K562 (cell line): Measurements from ENCODE around the gene ZNF687. TPM values are rescaled to one million over a fixed set of nuclear protein-coding genes. Genes with fewer than 3 reads are reported as not detected.
A peak's percentile ranks its signal among the peaks of the same experiment; 100 is the strongest.

Experiments
- HMG20B ChIP-seq: fragments of 250-450 bp; sonication (Bioruptor Pico); IDR thresholded peaks from 2 replicates; pipeline ENCODE4 v1.5.0; 2021; ENCODE audit warnings: mild to moderate bottlenecking
- KLF13 ChIP-seq: fragments of 450-650 bp; IDR thresholded peaks from 2 replicates; pipeline ENCODE4 v1.6.1; 2016; ENCODE audit warnings: missing genetic modification characterization, low read depth, mild to moderate bottlenecking, missing compliant biosample characterization, moderate library complexity, borderline replicate concordance
- LCOR ChIP-seq: sonication (generic); formaldehyde crosslinking; IDR thresholded peaks from 2 replicates; pipeline ENCODE4 v1.8.0; 2022; ENCODE audit warnings: mild to moderate bottlenecking, missing genetic modification reagents
- MXI1 ChIP-seq: IDR thresholded peaks from 2 replicates; pipeline ENCODE4 v1.6.1; 2011; ENCODE audit warnings: low read depth, mild to moderate bottlenecking, improper control_type of control experiment, low read length
- MYC ChIP-seq, 2 experiments: fragments of 250-450 bp in 1 of 2; sonication (Bioruptor Pico) in 1 of 2; IDR thresholded peaks; 2 replicates each; pipeline versions ENCODE4 v1.5.1 to v1.6.1; 2012 to 2021; ENCODE audit warnings: low read depth in 2 of 2, borderline replicate concordance in 1 of 2, improper control_type of control experiment in 1 of 2, low read length in 1 of 2, mild to moderate bottlenecking in 1 of 2, moderate library complexity in 1 of 2
- POLR3A ChIP-seq: IDR thresholded peaks from 2 replicates; pipeline ENCODE4 v1.6.1; 2011; ENCODE audit warnings: borderline replicate concordance, mild to moderate bottlenecking, moderate library complexity; ENCODE audit not compliant: insufficient read length, insufficient read depth; ENCODE audit errors: extremely low read depth
- XRCC5 ChIP-seq: fragments of 200-400 bp; formaldehyde crosslinking; IDR thresholded peaks from 2 replicates; pipeline ENCODE4 v1.6.1; 2017; ENCODE audit warnings: low read depth, mild to moderate bottlenecking, low read length
- ZFP1 ChIP-seq: fragments of 450-650 bp; formaldehyde crosslinking; IDR thresholded peaks from 2 replicates; pipeline ENCODE4 v1.4.0; 2020; ENCODE audit warnings: mild to moderate bottlenecking, mixed read lengths
- ZNF445 ChIP-seq: fragments of 250-450 bp; sonication (Bioruptor Pico); IDR thresholded peaks from 2 replicates; pipeline ENCODE4 v1.4.0; 2020; ENCODE audit warnings: low read depth, mild to moderate bottlenecking, moderate library complexity
- ZNF695 ChIP-seq: fragments of 450-650 bp; formaldehyde crosslinking; IDR thresholded peaks from 2 replicates; pipeline ENCODE4 v1.4.0; 2020; ENCODE audit warnings: mild to moderate bottlenecking, moderate library complexity
- polyA plus RNA-seq, 8 experiments: library from polyadenylated mRNA; depleted of rRNA in 4 of 8; stranded (reverse) in 5 of 8; unstranded in 3 of 8; fragments of >200 nt; fragmentation: Nextera tagmentation in 2 of 8; fragmentation: Illumina TruSeq in 1 of 8; extraction: Ambion mirVana in 2 of 8; extraction: Trizol in 1 of 8; gene quantifications; 2 replicates each; pipeline versions ENCODE4 v1.2.1 to v1.2.3, GENCODE V29; 2011 to 2014; ENCODE audit warnings: inconsistent platforms in 1 of 8, missing spikeins in 1 of 8
- total RNA-seq, 7 experiments: library from RNA; depleted of rRNA in 6 of 7; stranded (reverse); fragments of >200 nt in 6 of 7; fragmentation: Illumina TruSeq in 2 of 7; extraction: Trizol in 2 of 7; gene quantifications; 2 replicates each; pipeline versions ENCODE4 v1.2.1 to v1.2.3, GENCODE V29; 2011 to 2021; ENCODE audit warnings: low replicate concordance in 1 of 7
- TF ChIP-seq, protein P1 (sequence below), 2 experiments: fragments of 450-650 bp in 1 of 2; sonication (generic) in 1 of 2; formaldehyde crosslinking; conservative IDR thresholded peaks; 2 replicates each; pipeline versions ENCODE4 v1.4.0 to v1.8.1; 2020 to 2022; ENCODE audit warnings: mild to moderate bottlenecking in 1 of 2, missing genetic modification reagents in 1 of 2
- TF ChIP-seq, protein P2 (sequence below): conservative IDR thresholded peaks from 2 replicates; pipeline ENCODE4 v1.6.1; 2011; ENCODE audit warnings: low read depth, mild to moderate bottlenecking, low read length; ENCODE audit not compliant: control insufficient read depth
- TF ChIP-seq, protein P3 (sequence below), 3 experiments: fragments of 200-800 bp in 1 of 3; fragments of 250-450 bp in 1 of 3; fragments of 450-650 bp in 1 of 3; sonication (Bioruptor Pico) in 1 of 3; sonication (Bioruptor generic) in 1 of 3; formaldehyde crosslinking in 1 of 3; IDR thresholded peaks; 2 replicates each; pipeline versions ENCODE4 v1.6.1 to v1.8.0; 2016 to 2022; ENCODE audit warnings: mild to moderate bottlenecking in 2 of 3, missing genetic modification characterization in 2 of 3, missing compliant biosample characterization in 1 of 3, moderate library complexity in 1 of 3
- TF ChIP-seq, protein P4 (sequence below): fragments of 450-650 bp; formaldehyde crosslinking; IDR thresholded peaks from 2 replicates; pipeline ENCODE4 v1.4.0; 2022; ENCODE audit warnings: missing genetic modification characterization
- TF ChIP-seq, protein P5 (sequence below): fragments of 200-400 bp; formaldehyde crosslinking; IDR thresholded peaks from 2 replicates; pipeline ENCODE4 v1.6.1; 2017; ENCODE audit warnings: mild to moderate bottlenecking, low read depth, low read length, moderate library complexity
- TF ChIP-seq, protein P6 (sequence below): fragments of 250-450 bp; sonication (Bioruptor Pico); IDR thresholded peaks from 2 replicates; pipeline ENCODE4 v1.8.0; 2021; ENCODE audit warnings: moderate library complexity, mild to moderate bottlenecking, inconsistent platforms

Gene ZNF687
- total and polyA plus RNA-seq, 9 of the 15 experiments (the other 6 are each of a cell fraction or from before 2014, with no cell fraction given) = 0.13 to 26.4 (median 10.6) TPM

DNA sequence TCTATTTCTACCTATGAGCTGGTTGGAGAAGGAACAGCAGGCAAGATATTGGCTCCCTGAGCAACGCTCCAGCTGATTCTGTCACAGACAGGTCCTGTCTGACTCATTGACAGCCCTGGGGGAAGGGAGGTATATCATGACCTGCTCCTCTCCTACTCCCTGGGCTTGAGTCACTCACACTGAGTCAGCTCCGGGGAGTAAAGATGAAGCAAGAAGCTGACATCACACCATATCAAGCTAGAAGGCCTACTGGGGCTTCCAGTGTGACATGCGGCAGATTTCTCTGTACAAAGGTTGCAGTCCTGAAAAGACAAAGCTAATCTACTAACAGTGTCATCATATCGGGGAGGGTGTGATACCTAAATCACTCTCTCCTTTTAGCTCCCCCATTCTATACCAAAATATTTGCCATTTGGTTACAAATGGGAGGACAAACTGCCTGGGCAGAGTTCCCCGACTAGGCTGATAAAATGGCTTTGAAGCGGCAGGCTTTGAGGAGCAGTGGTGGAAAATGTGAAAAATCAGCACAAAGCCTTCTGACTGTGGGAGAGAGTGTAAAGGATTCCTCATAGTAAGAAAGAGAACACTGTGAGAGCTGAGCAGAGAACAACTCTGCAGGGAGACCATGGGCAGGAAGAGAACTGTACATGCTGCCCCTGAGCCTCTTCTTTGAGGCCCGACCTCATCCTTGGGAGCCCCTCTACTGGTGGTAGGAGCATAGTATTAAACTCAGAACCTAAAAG lies 29.7 kb downstream of the ZNF687 start (continued):
- TF ChIP-seq ZNF445 (CRISPR knock-in tag) = no peak
- TF ChIP-seq, protein P1, sequence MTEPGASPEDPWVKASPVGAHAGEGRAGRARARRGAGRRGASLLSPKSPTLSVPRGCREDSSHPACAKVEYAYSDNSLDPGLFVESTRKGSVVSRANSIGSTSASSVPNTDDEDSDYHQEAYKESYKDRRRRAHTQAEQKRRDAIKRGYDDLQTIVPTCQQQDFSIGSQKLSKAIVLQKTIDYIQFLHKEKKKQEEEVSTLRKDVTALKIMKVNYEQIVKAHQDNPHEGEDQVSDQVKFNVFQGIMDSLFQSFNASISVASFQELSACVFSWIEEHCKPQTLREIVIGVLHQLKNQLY (CRISPR knock-in tag; conservative IDR thresholded peaks at IDR 0.05) = no peak
- no peak for TF ChIP-seq XRCC5
- peak; percentile 49 for TF ChIP-seq MXI1
- TF ChIP-seq ZFP1 (CRISPR knock-in tag) = no peak
- TF ChIP-seq POLR3A = no peak
- TF ChIP-seq LCOR (CRISPR knock-in tag) = no peak
- TF ChIP-seq, protein P2, sequence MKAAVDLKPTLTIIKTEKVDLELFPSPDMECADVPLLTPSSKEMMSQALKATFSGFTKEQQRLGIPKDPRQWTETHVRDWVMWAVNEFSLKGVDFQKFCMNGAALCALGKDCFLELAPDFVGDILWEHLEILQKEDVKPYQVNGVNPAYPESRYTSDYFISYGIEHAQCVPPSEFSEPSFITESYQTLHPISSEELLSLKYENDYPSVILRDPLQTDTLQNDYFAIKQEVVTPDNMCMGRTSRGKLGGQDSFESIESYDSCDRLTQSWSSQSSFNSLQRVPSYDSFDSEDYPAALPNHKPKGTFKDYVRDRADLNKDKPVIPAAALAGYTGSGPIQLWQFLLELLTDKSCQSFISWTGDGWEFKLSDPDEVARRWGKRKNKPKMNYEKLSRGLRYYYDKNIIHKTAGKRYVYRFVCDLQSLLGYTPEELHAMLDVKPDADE = peak; percentile 28; the same call in 1 of the 2 replicates
- TF ChIP-seq, protein P3, sequence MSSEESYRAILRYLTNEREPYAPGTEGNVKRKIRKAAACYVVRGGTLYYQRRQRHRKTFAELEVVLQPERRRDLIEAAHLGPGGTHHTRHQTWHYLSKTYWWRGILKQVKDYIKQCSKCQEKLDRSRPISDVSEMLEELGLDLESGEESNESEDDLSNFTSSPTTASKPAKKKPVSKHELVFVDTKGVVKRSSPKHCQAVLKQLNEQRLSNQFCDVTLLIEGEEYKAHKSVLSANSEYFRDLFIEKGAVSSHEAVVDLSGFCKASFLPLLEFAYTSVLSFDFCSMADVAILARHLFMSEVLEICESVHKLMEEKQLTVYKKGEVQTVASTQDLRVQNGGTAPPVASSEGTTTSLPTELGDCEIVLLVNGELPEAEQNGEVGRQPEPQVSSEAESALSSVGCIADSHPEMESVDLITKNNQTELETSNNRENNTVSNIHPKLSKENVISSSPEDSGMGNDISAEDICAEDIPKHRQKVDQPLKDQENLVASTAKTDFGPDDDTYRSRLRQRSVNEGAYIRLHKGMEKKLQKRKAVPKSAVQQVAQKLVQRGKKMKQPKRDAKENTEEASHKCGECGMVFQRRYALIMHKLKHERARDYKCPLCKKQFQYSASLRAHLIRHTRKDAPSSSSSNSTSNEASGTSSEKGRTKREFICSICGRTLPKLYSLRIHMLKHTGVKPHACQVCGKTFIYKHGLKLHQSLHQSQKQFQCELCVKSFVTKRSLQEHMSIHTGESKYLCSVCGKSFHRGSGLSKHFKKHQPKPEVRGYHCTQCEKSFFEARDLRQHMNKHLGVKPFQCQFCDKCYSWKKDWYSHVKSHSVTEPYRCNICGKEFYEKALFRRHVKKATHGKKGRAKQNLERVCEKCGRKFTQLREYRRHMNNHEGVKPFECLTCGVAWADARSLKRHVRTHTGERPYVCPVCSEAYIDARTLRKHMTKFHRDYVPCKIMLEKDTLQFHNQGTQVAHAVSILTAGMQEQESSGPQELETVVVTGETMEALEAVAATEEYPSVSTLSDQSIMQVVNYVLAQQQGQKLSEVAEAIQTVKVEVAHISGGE (CRISPR knock-in tag; IDR thresholded peaks at IDR 0.05) = no peak; a peak in 1 of 6 replicates
- TF ChIP-seq, protein P4, sequence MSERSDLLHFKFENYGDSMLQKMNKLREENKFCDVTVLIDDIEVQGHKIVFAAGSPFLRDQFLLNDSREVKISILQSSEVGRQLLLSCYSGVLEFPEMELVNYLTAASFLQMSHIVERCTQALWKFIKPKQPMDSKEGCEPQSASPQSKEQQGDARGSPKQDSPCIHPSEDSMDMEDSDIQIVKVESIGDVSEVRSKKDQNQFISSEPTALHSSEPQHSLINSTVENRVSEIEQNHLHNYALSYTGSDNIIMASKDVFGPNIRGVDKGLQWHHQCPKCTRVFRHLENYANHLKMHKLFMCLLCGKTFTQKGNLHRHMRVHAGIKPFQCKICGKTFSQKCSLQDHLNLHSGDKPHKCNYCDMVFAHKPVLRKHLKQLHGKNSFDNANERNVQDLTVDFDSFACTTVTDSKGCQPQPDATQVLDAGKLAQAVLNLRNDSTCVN (CRISPR knock-in tag) = no peak
- TF ChIP-seq KLF13 = 0 out of 2 replicates have a peak, but pooled peaks have one; percentile 55
- no peak for TF ChIP-seq HMG20B (CRISPR knock-in tag)
- TF ChIP-seq, protein P5, sequence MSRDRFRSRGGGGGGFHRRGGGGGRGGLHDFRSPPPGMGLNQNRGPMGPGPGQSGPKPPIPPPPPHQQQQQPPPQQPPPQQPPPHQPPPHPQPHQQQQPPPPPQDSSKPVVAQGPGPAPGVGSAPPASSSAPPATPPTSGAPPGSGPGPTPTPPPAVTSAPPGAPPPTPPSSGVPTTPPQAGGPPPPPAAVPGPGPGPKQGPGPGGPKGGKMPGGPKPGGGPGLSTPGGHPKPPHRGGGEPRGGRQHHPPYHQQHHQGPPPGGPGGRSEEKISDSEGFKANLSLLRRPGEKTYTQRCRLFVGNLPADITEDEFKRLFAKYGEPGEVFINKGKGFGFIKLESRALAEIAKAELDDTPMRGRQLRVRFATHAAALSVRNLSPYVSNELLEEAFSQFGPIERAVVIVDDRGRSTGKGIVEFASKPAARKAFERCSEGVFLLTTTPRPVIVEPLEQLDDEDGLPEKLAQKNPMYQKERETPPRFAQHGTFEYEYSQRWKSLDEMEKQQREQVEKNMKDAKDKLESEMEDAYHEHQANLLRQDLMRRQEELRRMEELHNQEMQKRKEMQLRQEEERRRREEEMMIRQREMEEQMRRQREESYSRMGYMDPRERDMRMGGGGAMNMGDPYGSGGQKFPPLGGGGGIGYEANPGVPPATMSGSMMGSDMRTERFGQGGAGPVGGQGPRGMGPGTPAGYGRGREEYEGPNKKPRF = no peak
- TF ChIP-seq, protein P6, sequence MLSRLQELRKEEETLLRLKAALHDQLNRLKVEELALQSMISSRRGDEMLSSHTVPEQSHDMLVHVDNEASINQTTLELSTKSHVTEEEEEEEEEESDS = no peak
- TF ChIP-seq MYC (IDR thresholded peaks at IDR 0.05; ENCODE audit: low read depth, low read length) = peak; percentile 85
- no peak; the same call in 1 of the 2 replicates for TF ChIP-seq MYC (CRISPR knock-in tag; IDR thresholded peaks at IDR 0.05; ENCODE audit: borderline replicate concordance, low read depth)
- no peak for TF ChIP-seq ZNF695
